Dedifferentiated amniotic fluid mesenchymal stem cell (primary cell): Measurements from ENCODE around the gene GPR68.

ENCODE experiments used
- DNase-seq: peaks from one replicate; pipeline ENCODE4 v3.0.0-alpha.2; 2016; ENCODE audit errors: extremely low spot score

GPR68 gene, protein sequence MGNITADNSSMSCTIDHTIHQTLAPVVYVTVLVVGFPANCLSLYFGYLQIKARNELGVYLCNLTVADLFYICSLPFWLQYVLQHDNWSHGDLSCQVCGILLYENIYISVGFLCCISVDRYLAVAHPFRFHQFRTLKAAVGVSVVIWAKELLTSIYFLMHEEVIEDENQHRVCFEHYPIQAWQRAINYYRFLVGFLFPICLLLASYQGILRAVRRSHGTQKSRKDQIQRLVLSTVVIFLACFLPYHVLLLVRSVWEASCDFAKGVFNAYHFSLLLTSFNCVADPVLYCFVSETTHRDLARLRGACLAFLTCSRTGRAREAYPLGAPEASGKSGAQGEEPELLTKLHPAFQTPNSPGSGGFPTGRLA

GRCh38 chr14:91244501-91244901, at the start of gene GPR68:
Gene GPR68 (minus strand): TSS chr14:91244704. CDS start chr14:91235050, 9,654 bp downstream.
- DNase-seq, result peak; percentile 34

- no peak for DNase-seq
Observed at GRCh38 chr14:91294153-91294552, 49.6 kb upstream of the GPR68 start.

GRCh38 chr14:91293281-91293680, 48.8 kb upstream of the GPR68 start:
- DNase-seq, result no peak

GRCh38 chr14:91292491-91292890, 48.0 kb upstream of the GPR68 start:
- no peak for DNase-seq

GRCh38 chr14:91291786-91292405, 47.4 kb upstream of the GPR68 start:
- no peak for DNase-seq

- no peak for DNase-seq
Observed at GRCh38 chr14:91290986-91291385, 46.5 kb upstream of the GPR68 start.

DNA sequence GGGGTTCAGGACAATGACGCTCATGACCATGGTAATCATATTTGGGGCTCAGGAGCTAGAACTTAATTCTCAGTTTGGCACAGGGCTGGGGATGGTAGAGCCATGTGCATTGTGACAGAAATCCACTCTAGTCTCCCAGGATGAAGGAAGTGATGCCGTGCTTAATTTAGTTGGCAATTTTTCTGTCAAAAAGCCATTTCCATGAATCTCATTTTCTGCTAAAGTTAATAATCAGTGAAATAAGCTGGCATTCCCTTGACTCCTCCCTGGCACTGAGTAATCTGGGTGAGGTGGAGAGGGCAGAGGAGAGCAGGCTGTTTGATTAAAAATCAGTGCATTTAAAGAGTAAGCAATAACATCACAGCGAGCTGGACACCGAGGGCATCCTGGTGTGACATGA, 45.0 kb upstream of the GPR68 start:
- no peak for DNase-seq

DNA sequence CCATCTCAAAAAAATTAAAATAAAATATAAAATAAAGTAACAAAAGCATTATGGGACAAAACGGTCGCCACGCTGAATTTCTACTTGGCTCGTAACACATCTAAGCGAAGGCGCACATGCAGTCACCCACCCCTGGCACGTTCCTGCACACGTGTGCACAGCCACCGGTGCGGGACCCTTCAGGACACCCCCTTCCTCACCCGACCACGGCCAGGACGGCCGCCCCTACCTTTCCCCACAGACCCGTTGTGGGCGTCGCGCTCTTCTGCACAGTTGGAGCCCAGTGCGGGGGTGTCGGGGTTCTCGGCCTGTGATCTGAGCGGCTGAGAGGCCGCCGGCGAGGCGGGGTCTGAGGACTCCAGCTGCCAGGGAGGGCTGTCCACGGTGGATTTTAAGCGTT, 44.4 kb upstream of the GPR68 start:
- no peak for DNase-seq

GRCh38 chr14:91286530-91286937, 42.0 kb upstream of the GPR68 start:
- DNase-seq, result peak; percentile 82

GRCh38 chr14:91284791-91285548, 40.5 kb upstream of the GPR68 start:
- DNase-seq, result no peak

DNA sequence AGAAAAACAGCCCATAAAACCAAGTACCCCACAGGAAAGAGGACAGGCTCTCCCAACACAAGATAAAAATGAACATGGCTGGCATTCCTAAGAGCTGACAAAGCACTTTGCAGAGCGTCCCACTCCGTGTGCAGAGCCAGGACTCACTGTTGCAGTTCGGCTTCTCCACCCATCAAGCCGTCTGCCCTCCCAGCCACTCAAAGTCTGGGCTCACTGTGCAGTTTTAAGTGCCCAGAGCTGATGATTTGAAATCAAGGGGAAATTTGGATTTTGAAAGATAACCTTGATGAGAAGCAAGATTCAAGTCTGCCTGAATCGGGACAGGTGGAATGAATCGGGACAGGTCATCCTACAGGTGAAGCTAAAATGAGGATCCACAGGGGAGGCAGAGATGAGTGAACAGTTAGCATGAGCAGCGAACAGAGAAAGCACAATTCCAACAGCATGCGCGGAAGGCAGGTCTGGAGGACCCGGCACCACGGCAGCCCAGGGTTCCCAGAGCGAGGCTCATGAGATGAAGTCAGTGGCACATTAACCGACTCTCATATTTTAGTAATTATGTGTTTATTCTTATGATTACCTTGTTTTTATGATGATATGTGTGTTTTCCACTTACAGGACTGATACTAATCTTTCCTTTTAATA, 39.8 kb upstream of the GPR68 start:
- peak; percentile 77 for DNase-seq

DNA sequence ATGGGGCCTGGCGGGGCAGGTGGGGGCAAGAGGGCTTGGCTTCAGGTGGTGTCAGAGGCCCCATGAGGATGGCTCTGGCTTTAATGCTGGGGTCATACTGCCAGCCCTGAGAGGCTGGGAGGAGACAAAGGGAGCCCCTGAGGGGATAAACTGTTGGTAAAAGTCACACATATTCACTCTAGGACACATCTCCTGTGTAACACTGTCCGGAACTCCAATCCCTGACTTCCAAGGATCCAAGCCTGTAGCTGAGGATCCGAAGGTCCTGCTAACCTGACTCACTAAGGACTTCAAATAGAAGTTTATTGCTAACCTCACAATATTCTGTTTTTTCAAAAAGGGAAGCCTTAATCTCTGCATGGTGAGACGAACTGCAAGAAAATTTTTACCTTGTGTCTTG, 39.2 kb upstream of the GPR68 start:
- no peak for DNase-seq

GRCh38 chr14:91282954-91283645, 38.6 kb upstream of the GPR68 start:
- no peak for DNase-seq

DNA sequence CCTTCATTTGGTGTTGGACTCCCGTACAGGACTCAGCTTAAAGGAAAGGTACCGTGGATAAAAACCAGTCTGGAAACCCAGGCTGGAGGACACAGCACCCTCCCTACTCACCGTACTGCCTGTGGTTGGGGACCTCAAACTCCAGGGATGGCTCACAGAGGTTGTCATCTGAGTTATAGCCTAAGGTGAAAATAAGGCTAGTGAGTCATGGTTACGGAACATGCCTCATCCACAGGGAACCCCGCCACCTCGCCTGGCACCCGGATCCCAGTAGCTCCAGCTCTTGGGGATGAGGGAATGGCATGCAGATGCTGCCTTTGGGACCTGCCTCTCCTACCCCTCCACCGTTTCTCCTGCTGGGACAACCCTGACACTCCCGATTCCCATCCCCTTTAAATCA, 36.8 kb upstream of the GPR68 start:
- no peak for DNase-seq

- no peak for DNase-seq
Observed at GRCh38 chr14:91280129-91280528, 35.6 kb upstream of the GPR68 start.

- DNase-seq, result no peak
Observed at GRCh38 chr14:91279354-91279753, 34.9 kb upstream of the GPR68 start.

DNA sequence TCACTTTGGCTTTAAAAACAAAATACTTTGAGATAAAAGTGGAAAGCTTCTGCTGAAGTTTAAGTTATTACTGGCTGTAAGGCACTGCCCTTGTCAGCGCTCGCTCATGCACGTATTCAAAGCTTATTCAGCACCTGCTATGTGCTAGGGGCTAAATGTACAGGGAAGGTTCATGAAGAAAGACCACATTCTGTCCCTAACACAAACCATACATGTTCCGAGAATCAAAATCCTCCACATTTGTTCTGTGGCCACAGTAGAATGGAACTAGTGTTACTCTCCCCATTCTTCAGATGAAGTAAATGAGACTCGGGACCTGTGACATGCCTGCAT, 33.8 kb upstream of the GPR68 start:
- no peak for DNase-seq

DNA sequence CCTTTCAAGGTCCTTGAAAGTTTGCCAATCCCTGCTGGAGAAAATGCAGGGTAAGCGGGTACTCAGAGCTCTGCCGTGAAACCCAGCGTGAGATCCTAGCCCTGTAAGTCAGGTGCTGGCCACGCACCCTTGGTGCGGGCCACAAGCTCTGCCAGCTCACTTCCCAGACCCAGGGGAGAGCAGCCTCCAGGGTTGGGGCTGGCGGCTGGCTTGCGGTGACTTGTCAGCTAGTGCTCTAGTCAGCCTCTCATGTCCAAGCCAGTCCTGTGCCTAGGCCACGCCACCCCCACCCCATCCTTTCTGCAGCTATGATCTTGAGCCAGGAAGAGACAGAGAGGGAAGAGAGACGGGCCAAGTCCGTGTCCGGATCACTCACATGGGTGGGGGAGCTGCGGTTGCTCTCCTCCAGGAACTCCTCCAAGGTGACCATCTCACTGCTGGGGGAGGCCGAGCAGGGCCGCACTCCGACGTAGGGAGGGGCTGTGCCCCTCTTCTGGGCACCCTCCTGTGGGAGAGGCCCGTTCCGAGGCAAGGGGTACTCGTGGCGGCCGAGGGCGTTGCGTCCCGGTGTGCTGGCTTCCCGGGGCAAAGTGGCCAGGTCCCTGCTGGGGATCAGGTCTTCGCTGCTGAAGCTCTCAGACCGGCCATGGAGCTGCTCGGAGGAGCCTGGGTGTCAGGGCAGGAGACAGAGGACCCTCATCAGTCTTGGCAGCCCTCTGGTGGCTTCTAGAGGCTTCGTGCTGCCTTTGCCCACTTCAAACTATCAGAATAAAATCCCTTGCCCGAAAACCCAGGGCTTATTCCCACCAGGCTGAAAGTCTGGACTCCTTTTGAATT, 33.3 kb upstream of the GPR68 start:
- DNase-seq, result no peak

- no peak for DNase-seq
Observed at GRCh38 chr14:91274796-91275195, 30.3 kb upstream of the GPR68 start.

DNA sequence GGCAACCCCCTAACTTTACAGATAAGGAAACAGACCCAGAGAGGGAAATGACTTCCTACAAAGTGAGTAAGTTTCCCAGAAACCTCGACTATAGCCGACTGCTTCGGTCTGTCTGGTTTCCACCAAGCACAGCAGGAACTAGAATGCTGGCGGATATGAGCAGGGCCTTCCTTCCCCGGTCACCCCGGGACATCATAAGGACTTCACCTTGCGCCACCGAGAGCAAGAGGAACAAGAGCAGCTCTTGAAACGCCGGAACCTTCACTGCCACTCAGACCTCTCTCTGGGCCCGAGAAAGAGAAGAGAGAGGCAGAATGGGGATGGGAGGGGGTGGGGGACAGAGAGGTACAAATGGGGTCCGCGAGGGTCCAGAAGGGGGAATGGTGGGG, 29.4 kb upstream of the GPR68 start:
- no peak for DNase-seq
